H9 (cell line): ENCODE measurements around the gene GNPDA2. TPM values are rescaled to one million over a fixed set of nuclear protein-coding genes. Genes with fewer than 3 reads are reported as not detected.

Experiments used
- DNase-seq: peaks from one replicate; pipeline ENCODE4 v3.0.0-alpha.2; 2017
- H2AFZ ChIP-seq: one replicate; pipeline ENCODE4 v1.6.1; 2013; ENCODE audit warnings: mild to moderate bottlenecking, low read length, control low read depth, moderate library complexity
- H2AK5ac ChIP-seq: 2 replicates; pipeline ENCODE4 v1.6.1; 2013; ENCODE audit warnings: low read length, control low read depth, mixed read lengths; ENCODE audit not compliant: insufficient read length
- H2BK120ac ChIP-seq: one replicate; pipeline ENCODE4 v1.6.1; 2013; ENCODE audit warnings: low read depth, mild to moderate bottlenecking, low read length, control low read depth, inconsistent platforms; ENCODE audit not compliant: poor library complexity, severe bottlenecking
- H2BK12ac ChIP-seq: 2 replicates; pipeline ENCODE4 v1.6.1; 2013; ENCODE audit warnings: low read length, control low read depth, mixed read lengths, low read depth; ENCODE audit not compliant: insufficient read length
- H2BK15ac ChIP-seq: 2 replicates; pipeline ENCODE4 v1.6.1; 2013; ENCODE audit warnings: low read depth, low read length, control low read depth
- H2BK20ac ChIP-seq: one replicate; pipeline ENCODE4 v1.6.1; 2013; ENCODE audit warnings: low read depth, mild to moderate bottlenecking, low read length, control low read depth, inconsistent platforms; ENCODE audit not compliant: poor library complexity, severe bottlenecking
- H2BK5ac ChIP-seq: 2 replicates; pipeline ENCODE4 v1.6.1; 2013; ENCODE audit warnings: low read length, control low read depth, mixed read lengths; ENCODE audit not compliant: insufficient read length
- H3K14ac ChIP-seq: 2 replicates; pipeline ENCODE4 v1.6.1; 2013; ENCODE audit warnings: low read length, control low read depth; ENCODE audit not compliant: insufficient read depth
- H3K18ac ChIP-seq: 2 replicates; pipeline ENCODE4 v1.6.1; 2013; ENCODE audit warnings: low read depth, mild to moderate bottlenecking, mixed read lengths, low read length, control low read depth; ENCODE audit not compliant: insufficient read length
- H3K23ac ChIP-seq: 2 replicates; pipeline ENCODE4 v1.6.1; 2013; ENCODE audit warnings: low read length, control low read depth, mixed read lengths, low read depth; ENCODE audit not compliant: insufficient read length
- H3K23me2 ChIP-seq: 2 replicates; pipeline ENCODE4 v1.6.1; 2013; ENCODE audit warnings: low read depth, mild to moderate bottlenecking, mixed read lengths, low read length, control low read depth; ENCODE audit not compliant: insufficient read length, poor library complexity, severe bottlenecking
- H3K27ac ChIP-seq: 2 replicates; pipeline ENCODE4 v1.5.1; 2013; ENCODE audit warnings: low read length, control low read depth, mixed read lengths, low read depth; ENCODE audit not compliant: insufficient read length
- H3K27me3 ChIP-seq: 2 replicates; pipeline ENCODE4 v1.6.1; 2013; ENCODE audit warnings: low read length, control low read depth, inconsistent platforms; ENCODE audit not compliant: insufficient read depth
- H3K4ac ChIP-seq: 2 replicates; pipeline ENCODE4 v1.6.1; 2013; ENCODE audit warnings: low read depth, mild to moderate bottlenecking, control low read depth, inconsistent platforms, low read length, moderate library complexity
- H3K4me1 ChIP-seq: 2 replicates; pipeline ENCODE4 v1.6.1; 2013; ENCODE audit warnings: low read length, control low read depth, inconsistent platforms; ENCODE audit not compliant: insufficient read depth
- H3K4me2 ChIP-seq: 2 replicates; pipeline ENCODE4 v1.6.1; 2013; ENCODE audit warnings: low read length, control low read depth, mixed read lengths; ENCODE audit not compliant: insufficient read length, insufficient read depth
- H3K56ac ChIP-seq: 2 replicates; pipeline ENCODE4 v1.6.1; 2013; ENCODE audit warnings: low read depth, mild to moderate bottlenecking, mixed read lengths, low read length, control low read depth; ENCODE audit not compliant: insufficient read length
- H3K79me1 ChIP-seq: 2 replicates; pipeline ENCODE4 v1.6.1; 2013; ENCODE audit warnings: low read depth, mild to moderate bottlenecking, moderate library complexity, low read length, control low read depth, inconsistent platforms; ENCODE audit not compliant: insufficient read depth, poor library complexity, severe bottlenecking
- H3K79me2 ChIP-seq: 2 replicates; pipeline ENCODE4 v1.6.1; 2013; ENCODE audit warnings: low read length, control low read depth, inconsistent platforms; ENCODE audit not compliant: insufficient read depth
- H3K9ac ChIP-seq: 2 replicates; pipeline ENCODE4 v1.6.1; 2013; ENCODE audit warnings: low read length, control low read depth, mixed read lengths; ENCODE audit not compliant: insufficient read length; ENCODE audit errors: extremely low read depth
- H3K9me3 ChIP-seq: one replicate; pipeline ENCODE4 v1.6.1; 2013; ENCODE audit warnings: low read depth, low read length, inconsistent platforms; ENCODE audit not compliant: control insufficient read depth
- H3T11ph ChIP-seq: one replicate; pipeline ENCODE4 v1.6.1; 2013; ENCODE audit warnings: mild to moderate bottlenecking, low read length, control low read depth, inconsistent platforms
- H4K20me1 ChIP-seq: one replicate; pipeline ENCODE4 v1.6.1; 2013; ENCODE audit not compliant: control insufficient read depth, insufficient read length, insufficient read depth
- H4K5ac ChIP-seq: 2 replicates; pipeline ENCODE4 v1.6.1; 2013; ENCODE audit warnings: low read depth, mild to moderate bottlenecking, mixed read lengths, low read length, control low read depth; ENCODE audit not compliant: insufficient read length
- H4K8ac ChIP-seq: replicated peaks from 2 replicates; pipeline ENCODE4 v1.6.1; 2013; ENCODE audit warnings: low read length, control low read depth, mixed read lengths, low read depth; ENCODE audit not compliant: insufficient read length
- H4K91ac ChIP-seq: 2 replicates; pipeline ENCODE4 v1.6.1; 2013; ENCODE audit warnings: low read depth, mild to moderate bottlenecking, moderate library complexity, mixed read lengths, low read length, control low read depth; ENCODE audit not compliant: insufficient read length
- H3K27ac Mint-ChIP-seq, 3 experiments: 2 replicates in 2 of 3; 3 replicates in 1 of 3; pipeline ENCODE4 v1.8.0; 2020 to 2021; ENCODE audit warnings: mixed read lengths in 3 of 3, mild to moderate bottlenecking in 1 of 3, moderate library complexity in 1 of 3
- H3K27me3 Mint-ChIP-seq: 2 replicates; pipeline ENCODE4 v1.8.0; 2021; ENCODE audit warnings: low read depth, mild to moderate bottlenecking, moderate library complexity, mixed read lengths
- H3K36me3 Mint-ChIP-seq, 3 experiments: 2 replicates in 2 of 3; 3 replicates in 1 of 3; pipeline ENCODE4 v1.8.0; 2020 to 2021; ENCODE audit warnings: low read depth in 3 of 3, mixed read lengths in 3 of 3; ENCODE audit not compliant: insufficient read depth in 1 of 3
- H3K4me1 Mint-ChIP-seq, 2 experiments: 2 replicates each; pipeline ENCODE4 v1.8.0; 2020; ENCODE audit warnings: mixed read lengths in 2 of 2
- H3K4me3 Mint-ChIP-seq, 2 experiments: 2 replicates in 1 of 2; 3 replicates in 1 of 2; pipeline ENCODE4 v1.8.0; 2020 to 2021; ENCODE audit warnings: mild to moderate bottlenecking in 2 of 2, mixed read lengths in 2 of 2, moderate library complexity in 1 of 2
- H3K9me3 Mint-ChIP-seq, 2 experiments: 2 replicates in 1 of 2; 3 replicates in 1 of 2; pipeline ENCODE4 v1.8.0; 2020; ENCODE audit warnings: mild to moderate bottlenecking in 2 of 2, mixed read lengths in 2 of 2, moderate library complexity in 1 of 2
- WGBS: extraction: QIAGEN DNeasy Blood & Tissue Kit; methylation state at CpG from one replicate; pipeline ENCODE4 v1.1.7; 2013; ENCODE audit warnings: missing lambda C conversion rate, low lambda C conversion rate, mixed read lengths; ENCODE audit not compliant: insufficient read length; ENCODE audit errors: extremely low coverage; 5-methylcytosine and 5-hydroxymethylcytosine counted together
- total RNA-seq: library from RNA; stranded (reverse); gene quantifications from 2 replicates; pipeline ENCODE4 v1.2.1, GENCODE V29; 2021
- TF ChIP-seq, protein P1 (sequence below): fragments of 200-600 bp; sonication (generic); conservative IDR thresholded peaks from 3 replicates; pipeline ENCODE4 v1.8.0; 2021; ENCODE audit warnings: antibody characterized with exemption, mild to moderate bottlenecking

GNPDA2 gene
- total RNA-seq, 1 experiment from 2014 or later: 4.8 TPM

DNA sequence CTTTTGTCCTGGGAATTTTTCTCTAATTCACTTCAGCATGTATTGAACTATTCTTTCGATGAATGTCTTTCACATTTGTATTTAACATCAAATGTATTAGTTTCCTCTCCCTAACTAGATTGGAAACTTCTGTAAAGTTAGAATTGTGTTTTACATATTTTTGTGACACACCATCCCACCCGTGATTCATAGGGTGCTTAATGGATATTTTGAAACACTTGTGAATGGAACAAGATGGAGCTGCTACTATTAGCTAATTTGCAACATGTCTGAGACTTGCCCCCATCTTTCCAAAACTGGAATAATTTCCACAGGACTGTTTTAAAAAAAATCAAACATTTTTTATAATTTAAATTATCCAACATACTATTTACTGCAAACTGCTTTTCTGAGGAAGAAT is 30.2 kb upstream of the GNPDA2 start:
- Histone ChIP-seq H3K4ac (no peak overlapping the region), H3K9me3 (no peaks in the 10 kb centered on the region), H3K9ac (no peak overlapping the region), H3K14ac (no peak overlapping the region), H4K91ac (no peak overlapping the region), H4K5ac (no peak overlapping the region), H2BK5ac (no peak overlapping the region), H3K56ac (no peak overlapping the region), H3K79me2 (no peaks in the 10 kb centered on the region), H3K27me3 (no peaks in the 10 kb centered on the region), H2AK5ac (no peak overlapping the region), H3K4me1 (no peaks in the 10 kb centered on the region), H4K8ac (no peak overlapping the region), H2BK12ac (no peak overlapping the region), H3K23me2 (no peaks in the 10 kb centered on the region), H2AFZ (no peak overlapping the region), H3T11ph (no peak overlapping the region), H3K79me1 (no peaks in the 10 kb centered on the region), H2BK15ac (no peak overlapping the region), H3K23ac (no peak overlapping the region), H2BK120ac (no peak overlapping the region), H3K4me2 (no peak overlapping the region), H4K20me1 (no peaks in the 10 kb centered on the region), H3K27ac (no peak overlapping the region), H2BK20ac (no peak overlapping the region), H3K18ac (no peak overlapping the region)
- no peaks in the 10 kb centered on the region for H3K36me3 Mint-ChIP-seq
- no peak overlapping the region for H3K27ac Mint-ChIP-seq
- no peak overlapping the region for H3K4me3 Mint-ChIP-seq
- no peaks in the 10 kb centered on the region for H3K4me1 Mint-ChIP-seq
- DNase-seq: no peak
- TF ChIP-seq, protein P1, sequence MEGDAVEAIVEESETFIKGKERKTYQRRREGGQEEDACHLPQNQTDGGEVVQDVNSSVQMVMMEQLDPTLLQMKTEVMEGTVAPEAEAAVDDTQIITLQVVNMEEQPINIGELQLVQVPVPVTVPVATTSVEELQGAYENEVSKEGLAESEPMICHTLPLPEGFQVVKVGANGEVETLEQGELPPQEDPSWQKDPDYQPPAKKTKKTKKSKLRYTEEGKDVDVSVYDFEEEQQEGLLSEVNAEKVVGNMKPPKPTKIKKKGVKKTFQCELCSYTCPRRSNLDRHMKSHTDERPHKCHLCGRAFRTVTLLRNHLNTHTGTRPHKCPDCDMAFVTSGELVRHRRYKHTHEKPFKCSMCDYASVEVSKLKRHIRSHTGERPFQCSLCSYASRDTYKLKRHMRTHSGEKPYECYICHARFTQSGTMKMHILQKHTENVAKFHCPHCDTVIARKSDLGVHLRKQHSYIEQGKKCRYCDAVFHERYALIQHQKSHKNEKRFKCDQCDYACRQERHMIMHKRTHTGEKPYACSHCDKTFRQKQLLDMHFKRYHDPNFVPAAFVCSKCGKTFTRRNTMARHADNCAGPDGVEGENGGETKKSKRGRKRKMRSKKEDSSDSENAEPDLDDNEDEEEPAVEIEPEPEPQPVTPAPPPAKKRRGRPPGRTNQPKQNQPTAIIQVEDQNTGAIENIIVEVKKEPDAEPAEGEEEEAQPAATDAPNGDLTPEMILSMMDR: no peak
- H3K9me3 Mint-ChIP-seq: peaks cover 0 to 4% of the 10 kb centered on the region in 2 experiments; a peak in 2 of 5 replicates
- no peaks in the 10 kb centered on the region; the same call in 1 of the 2 replicates for H3K27me3 Mint-ChIP-seq
- WGBS: no CpG with 5 or more reads among the region's 2 CpGs
